ENCODE results near the gene RPL6.

DNA sequence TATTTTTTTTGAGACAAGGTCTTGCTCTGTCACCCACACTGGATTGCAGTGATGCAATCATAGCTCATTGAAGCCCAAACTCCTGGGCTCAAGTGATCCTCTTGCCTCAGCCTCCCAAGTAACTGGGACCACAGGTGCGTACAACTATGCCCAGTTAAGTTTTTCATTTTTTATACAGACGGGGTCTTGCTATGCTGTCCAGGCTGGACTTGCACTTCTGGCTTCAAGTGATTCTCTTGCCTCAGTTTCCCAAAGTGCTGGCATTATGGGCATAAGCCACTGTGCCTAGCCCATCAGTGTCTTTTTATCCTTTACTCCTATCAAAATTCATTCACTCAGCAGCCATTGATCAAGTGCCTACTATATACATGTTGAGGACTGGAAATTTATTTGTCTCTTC lies 18.4 kb upstream of the RPL6 start:
- TF ChIP-seq CTCF (IDR thresholded peaks at IDR 0.05; ENCODE audit: low read depth, low read length, poor library complexity, severe bottlenecking) (no peak), EZH2phosphoT487 (IDR thresholded peaks at IDR 0.05; ENCODE audit: borderline replicate concordance, low read length) (no peak)

Data from DOHH2 (cell line).